ENCODE results near the gene PHACTR2.

DNA sequence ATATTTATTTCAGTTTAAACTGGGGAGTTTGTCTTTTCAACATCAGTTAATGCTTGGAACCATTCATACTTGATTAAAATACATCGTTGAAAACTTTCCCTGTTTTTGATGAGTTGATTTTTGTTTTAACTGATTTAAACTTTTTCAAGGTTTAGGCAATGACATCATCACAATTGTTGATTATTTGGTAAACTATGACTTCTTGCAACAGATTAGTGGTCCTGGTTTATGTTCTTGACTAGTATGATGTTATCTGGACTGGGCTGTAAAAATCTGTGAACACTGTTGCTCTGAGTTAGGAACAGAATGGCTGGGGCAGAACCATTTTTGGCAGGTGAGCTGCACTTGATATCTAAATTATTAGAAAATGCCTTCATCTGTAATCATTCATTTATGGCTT is 186.5 kb downstream of the PHACTR2 start, which contains the start of gene ZC2HC1B:
- no peak for TF ChIP-seq EZH2 (IDR thresholded peaks at IDR 0.05; ENCODE audit: insufficient read depth, low read length)
- TF ChIP-seq, protein P1, sequence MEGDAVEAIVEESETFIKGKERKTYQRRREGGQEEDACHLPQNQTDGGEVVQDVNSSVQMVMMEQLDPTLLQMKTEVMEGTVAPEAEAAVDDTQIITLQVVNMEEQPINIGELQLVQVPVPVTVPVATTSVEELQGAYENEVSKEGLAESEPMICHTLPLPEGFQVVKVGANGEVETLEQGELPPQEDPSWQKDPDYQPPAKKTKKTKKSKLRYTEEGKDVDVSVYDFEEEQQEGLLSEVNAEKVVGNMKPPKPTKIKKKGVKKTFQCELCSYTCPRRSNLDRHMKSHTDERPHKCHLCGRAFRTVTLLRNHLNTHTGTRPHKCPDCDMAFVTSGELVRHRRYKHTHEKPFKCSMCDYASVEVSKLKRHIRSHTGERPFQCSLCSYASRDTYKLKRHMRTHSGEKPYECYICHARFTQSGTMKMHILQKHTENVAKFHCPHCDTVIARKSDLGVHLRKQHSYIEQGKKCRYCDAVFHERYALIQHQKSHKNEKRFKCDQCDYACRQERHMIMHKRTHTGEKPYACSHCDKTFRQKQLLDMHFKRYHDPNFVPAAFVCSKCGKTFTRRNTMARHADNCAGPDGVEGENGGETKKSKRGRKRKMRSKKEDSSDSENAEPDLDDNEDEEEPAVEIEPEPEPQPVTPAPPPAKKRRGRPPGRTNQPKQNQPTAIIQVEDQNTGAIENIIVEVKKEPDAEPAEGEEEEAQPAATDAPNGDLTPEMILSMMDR (IDR thresholded peaks at IDR 0.05; ENCODE audit: insufficient read depth, low read depth, low read length) = no peak

Measured in astrocyte (in vitro differentiated cells and primary cell).